ENCODE results near the gene NBEA.
"Not testable (repeated sequence)": the region's sequence is repeated elsewhere in the genome, so short reads cannot be mapped to it uniquely, and the experiment has no call there.

The NBEA gene

GRCh38 chr13:34967851-34968562, 25.9 kb downstream of the NBEA start:
- H3K36me3 ChIP-seq (ENCODE audit: control insufficient read depth in 1 of 2, insufficient read depth in 2 of 2, low read depth in 1 of 2, low read length in 2 of 2): peaks cover 0 to 2% of the 10 kb centered on the region in 2 experiments
- no peak overlapping the region for H3K18ac ChIP-seq (ENCODE audit: low read depth in 1 of 2, low read length in 2 of 2)
- H3K4ac ChIP-seq (ENCODE audit: low read depth in 1 of 2, low read length in 2 of 2): no peak overlapping the region
- H3K9me3 ChIP-seq (ENCODE audit: control insufficient read depth, low read length): no peaks in the 10 kb centered on the region
- H4K91ac ChIP-seq (ENCODE audit: low read length): no peak overlapping the region
- H3K14ac ChIP-seq (ENCODE audit: low read length in 2 of 2): no peak overlapping the region
- no peak overlapping the region for H2AFZ ChIP-seq (ENCODE audit: low read depth, low read length)
- peaks cover 1% of the 10 kb centered on the region for H3K4me1 ChIP-seq (ENCODE audit: control insufficient read depth, insufficient read depth, low read depth, low read length)
- H3K9ac ChIP-seq (ENCODE audit: low read length): no peak overlapping the region
- H3K79me1 ChIP-seq (replicated peaks; ENCODE audit: low read length, poor library complexity, severe bottlenecking): peaks cover 12% of the 10 kb centered on the region
- no peak overlapping the region for H3K4me3 ChIP-seq (ENCODE audit: insufficient read depth in 1 of 2, low read depth in 1 of 2, low read length in 2 of 2)
- H2AK5ac ChIP-seq (ENCODE audit: low read length, severe bottlenecking): no peak overlapping the region
- WGBS: 67% methylated on average over 1 of the region's 3 CpGs
- H4K8ac ChIP-seq (ENCODE audit: low read length): no peak overlapping the region
- H3K4me2 ChIP-seq (ENCODE audit: low read length, poor library complexity, severe bottlenecking): no peak overlapping the region
- no peak overlapping the region for H2BK12ac ChIP-seq (ENCODE audit: low read length in 2 of 2)
- H3K27ac ChIP-seq (ENCODE audit: low read length, poor library complexity, severe bottlenecking): no peak overlapping the region
- H3K27me3 ChIP-seq (ENCODE audit: control insufficient read depth in 1 of 2, insufficient read depth in 1 of 2, low read length in 2 of 2): no peaks in the 10 kb centered on the region
- DNase-seq: no peak
- H2BK120ac ChIP-seq (ENCODE audit: low read depth, low read length): no peak overlapping the region
- no peak overlapping the region for H2BK5ac ChIP-seq (ENCODE audit: low read depth, low read length, poor library complexity, severe bottlenecking)
- H2BK15ac ChIP-seq (ENCODE audit: low read depth, poor library complexity, severe bottlenecking): no peak overlapping the region
- H3K23ac ChIP-seq (ENCODE audit: low read length in 2 of 2): no peak overlapping the region

GRCh38 chr13:34969539-34969938, 27.5 kb downstream of the NBEA start:
- H3K4me2 ChIP-seq (ENCODE audit: low read length, poor library complexity, severe bottlenecking); DNase-seq; H2BK12ac ChIP-seq (ENCODE audit: low read length in 2 of 2); H4K8ac ChIP-seq (ENCODE audit: low read length); H3K23ac ChIP-seq (ENCODE audit: low read length in 2 of 2); H3K9me3 ChIP-seq (ENCODE audit: control insufficient read depth, low read length); H3K27me3 ChIP-seq (ENCODE audit: control insufficient read depth in 1 of 2, insufficient read depth in 1 of 2, low read length in 2 of 2); H3K27ac ChIP-seq (ENCODE audit: low read length, poor library complexity, severe bottlenecking); H2AFZ ChIP-seq (ENCODE audit: low read depth, low read length); H3K4me3 ChIP-seq (ENCODE audit: insufficient read depth in 1 of 2, low read depth in 1 of 2, low read length in 2 of 2); H2BK15ac ChIP-seq (ENCODE audit: low read depth, poor library complexity, severe bottlenecking); H4K91ac ChIP-seq (ENCODE audit: low read length); H3K4ac ChIP-seq (ENCODE audit: low read depth in 1 of 2, low read length in 2 of 2); H2AK5ac ChIP-seq (ENCODE audit: low read length, severe bottlenecking); H3K14ac ChIP-seq (ENCODE audit: low read length in 2 of 2); H2BK5ac ChIP-seq (ENCODE audit: low read depth, low read length, poor library complexity, severe bottlenecking); H3K9ac ChIP-seq (ENCODE audit: low read length); H3K4me1 ChIP-seq (ENCODE audit: control insufficient read depth, insufficient read depth, low read depth, low read length); H3K18ac ChIP-seq (ENCODE audit: low read depth in 1 of 2, low read length in 2 of 2); H2BK120ac ChIP-seq (ENCODE audit: low read depth, low read length): not testable (repeated sequence)
- Histone ChIP-seq H3K36me3 (ENCODE audit: control insufficient read depth in 1 of 2, insufficient read depth in 2 of 2, low read depth in 1 of 2, low read length in 2 of 2) (peaks cover 0 to 11% of the 10 kb centered on the region in 2 experiments), H3K79me1 (replicated peaks; ENCODE audit: low read length, poor library complexity, severe bottlenecking) (peaks cover 25% of the 10 kb centered on the region)
- WGBS: no CpG with 5 or more reads among the region's 2 CpGs

- Histone ChIP-seq H3K4me1 (ENCODE audit: control insufficient read depth, insufficient read depth, low read depth, low read length) (peaks cover 4% of the 10 kb centered on the region), H3K18ac (ENCODE audit: low read depth in 1 of 2, low read length in 2 of 2) (no peak overlapping the region), H2BK120ac (ENCODE audit: low read depth, low read length) (no peak overlapping the region), H3K27me3 (ENCODE audit: control insufficient read depth in 1 of 2, insufficient read depth in 1 of 2, low read length in 2 of 2) (no peaks in the 10 kb centered on the region), H2BK15ac (ENCODE audit: low read depth, poor library complexity, severe bottlenecking) (no peak overlapping the region), H3K27ac (ENCODE audit: low read length, poor library complexity, severe bottlenecking) (no peak overlapping the region), H3K4me2 (ENCODE audit: low read length, poor library complexity, severe bottlenecking) (no peak overlapping the region), H3K4ac (ENCODE audit: low read depth in 1 of 2, low read length in 2 of 2) (no peak overlapping the region), H2AK5ac (ENCODE audit: low read length, severe bottlenecking) (no peak overlapping the region), H3K9ac (ENCODE audit: low read length) (no peak overlapping the region), H3K4me3 (ENCODE audit: insufficient read depth in 1 of 2, low read depth in 1 of 2, low read length in 2 of 2) (no peak overlapping the region), H2BK12ac (ENCODE audit: low read length in 2 of 2) (no peak overlapping the region), H3K23ac (ENCODE audit: low read length in 2 of 2) (no peak overlapping the region), H3K9me3 (ENCODE audit: control insufficient read depth, low read length) (no peaks in the 10 kb centered on the region), H4K91ac (ENCODE audit: low read length) (no peak overlapping the region), H2BK5ac (ENCODE audit: low read depth, low read length, poor library complexity, severe bottlenecking) (no peak overlapping the region), H4K8ac (ENCODE audit: low read length) (no peak overlapping the region), H3K36me3 (ENCODE audit: control insufficient read depth in 1 of 2, insufficient read depth in 2 of 2, low read depth in 1 of 2, low read length in 2 of 2) (peaks cover 0 to 11% of the 10 kb centered on the region in 2 experiments), H3K14ac (ENCODE audit: low read length in 2 of 2) (no peak overlapping the region), H2AFZ (ENCODE audit: low read depth, low read length) (no peak overlapping the region), H3K79me1 (replicated peaks; ENCODE audit: low read length, poor library complexity, severe bottlenecking) (peaks cover 25% of the 10 kb centered on the region)
- no peak for DNase-seq
- no CpG with 5 or more reads among the region's 1 CpG for WGBS
These were observed 28.9 kb downstream of the NBEA start for GRCh38 chr13:34970961-34971360.

- Histone ChIP-seq H3K14ac (ENCODE audit: low read length in 2 of 2) (no peak overlapping the region), H3K9me3 (ENCODE audit: control insufficient read depth, low read length) (no peaks in the 10 kb centered on the region), H3K4me1 (ENCODE audit: control insufficient read depth, insufficient read depth, low read depth, low read length) (peaks cover 4% of the 10 kb centered on the region), H3K27ac (ENCODE audit: low read length, poor library complexity, severe bottlenecking) (no peak overlapping the region), H4K8ac (ENCODE audit: low read length) (no peak overlapping the region), H3K23ac (ENCODE audit: low read length in 2 of 2) (no peak overlapping the region), H3K27me3 (ENCODE audit: control insufficient read depth in 1 of 2, insufficient read depth in 1 of 2, low read length in 2 of 2) (no peaks in the 10 kb centered on the region), H2BK15ac (ENCODE audit: low read depth, poor library complexity, severe bottlenecking) (no peak overlapping the region), H3K4ac (ENCODE audit: low read depth in 1 of 2, low read length in 2 of 2) (no peak overlapping the region), H3K79me1 (replicated peaks; ENCODE audit: low read length, poor library complexity, severe bottlenecking) (peaks cover 25% of the 10 kb centered on the region), H3K36me3 (ENCODE audit: control insufficient read depth in 1 of 2, insufficient read depth in 2 of 2, low read depth in 1 of 2, low read length in 2 of 2) (peaks cover 0 to 11% of the 10 kb centered on the region in 2 experiments), H3K4me3 (ENCODE audit: insufficient read depth in 1 of 2, low read depth in 1 of 2, low read length in 2 of 2) (no peak overlapping the region), H3K4me2 (ENCODE audit: low read length, poor library complexity, severe bottlenecking) (no peak overlapping the region), H2BK12ac (ENCODE audit: low read length in 2 of 2) (no peak overlapping the region), H3K18ac (ENCODE audit: low read depth in 1 of 2, low read length in 2 of 2) (no peak overlapping the region), H3K9ac (ENCODE audit: low read length) (no peak overlapping the region), H2AK5ac (ENCODE audit: low read length, severe bottlenecking) (no peak overlapping the region), H4K91ac (ENCODE audit: low read length) (no peak overlapping the region), H2AFZ (ENCODE audit: low read depth, low read length) (no peak overlapping the region), H2BK120ac (ENCODE audit: low read depth, low read length) (no peak overlapping the region), H2BK5ac (ENCODE audit: low read depth, low read length, poor library complexity, severe bottlenecking) (no peak overlapping the region)
- 82% methylated on average over 2 of the region's 2 CpGs for WGBS
- no peak for DNase-seq
These were observed 29.4 kb downstream of the NBEA start for GRCh38 chr13:34971473-34971872.

Measured in mesenchymal stem cell (in vitro differentiated cells and primary cell).